Uterus (tissue), 4 donors: ENCODE measurements around the gene RMDN3. TPM values are rescaled to one million over a fixed set of nuclear protein-coding genes. Genes with fewer than 3 reads are reported as not detected.

ENCODE experiments used
- DNase-seq, 2 donors: peaks; one replicate each; pipeline ENCODE4 v3.0.0-alpha.2; 2019 to 2020
- H3K27ac ChIP-seq, 2 donors: fragments of 200-600 bp; sonication (generic); 1 replicate in 1 of 2; 2 replicates in 1 of 2; pipeline ENCODE4 v1.5.1; 2016 to 2018
- H3K27me3 ChIP-seq, 2 donors: fragments of 200-600 bp; sonication (generic); one replicate each; pipeline ENCODE4 v1.5.1; 2018 to 2019; ENCODE audit warnings: control low read depth in 1 of 2
- H3K36me3 ChIP-seq, 2 donors: fragments of 200-600 bp; sonication (generic); one replicate each; pipeline ENCODE4 v1.5.1; 2019; ENCODE audit warnings: control low read depth in 1 of 2
- H3K4me1 ChIP-seq, 2 donors: fragments of 200-600 bp; sonication (generic); one replicate each; pipeline ENCODE4 v1.5.1; 2018 to 2019; ENCODE audit warnings: control low read depth in 1 of 2
- H3K4me3 ChIP-seq, 2 donors: fragments of 200-600 bp; sonication (generic); 1 replicate in 1 of 2; 2 replicates in 1 of 2; pipeline ENCODE4 v1.5.1; 2018 to 2019; ENCODE audit warnings: mild to moderate bottlenecking in 1 of 2
- H3K9me3 ChIP-seq, 2 donors: fragments of 200-600 bp; sonication (generic); one replicate each; pipeline ENCODE4 v1.5.1; 2019; ENCODE audit warnings: control low read depth in 1 of 2
- CTCF ChIP-seq, 4 experiments: fragments of 200-600 bp in 2 of 4; fragments of 450-650 bp in 2 of 4; sonication (generic) in 2 of 4; IDR thresholded peaks; one replicate each; pipeline ENCODE4 v1.5.1; 2016 to 2019; ENCODE audit warnings: antibody characterized with exemption in 4 of 4, mild to moderate bottlenecking in 2 of 4, moderate library complexity in 1 of 4
- POLR2A ChIP-seq, 2 donors: fragments of 450-650 bp; IDR thresholded peaks; one replicate each; pipeline ENCODE4 v1.6.1; 2016; ENCODE audit warnings: antibody characterized with exemption in 2 of 2, mild to moderate bottlenecking in 1 of 2, moderate library complexity in 1 of 2
- intact Hi-C: fragments of 100-400 bp; cut with DNase I; formaldehyde crosslinking; loops from one replicate; pipeline ENCODE4 v1.15.1; 2023; ENCODE audit warnings: low total_unique reads
- total RNA-seq, 4 donors: library from RNA; depleted of rRNA in 3 of 4; stranded (reverse); fragments of >200 nt in 3 of 4; gene quantifications; one replicate each; pipeline versions ENCODE4 v1.1.0 to v1.2.4, GENCODE V29; 2014 to 2023
- donor health status: DM: yes; HTN: yes; CAD: no.

RMDN3 gene
- total RNA-seq, 4 donors from 2014 or later, result 6.4 to 27.0 (median 16.1) TPM

- H3K4me1 ChIP-seq, result no peaks in the 10 kb centered on the region
- H3K27me3 ChIP-seq, result no peaks in the 10 kb centered on the region
- no peak overlapping the region for H3K4me3 ChIP-seq
- no peak for DNase-seq
- H3K9me3 ChIP-seq, result no peaks in the 10 kb centered on the region
- no peak overlapping the region for H3K27ac ChIP-seq
- intact Hi-C loops, result no loop called here
- no peaks in the 10 kb centered on the region for H3K36me3 ChIP-seq
- no peak for TF ChIP-seq POLR2A (IDR thresholded peaks at IDR 0.05)
- TF ChIP-seq CTCF (IDR thresholded peaks at IDR 0.05), result no peak
Observed at GRCh38 chr15:40736575-40736974, 18.5 kb downstream of the RMDN3 start.

GRCh38 chr15:40731034-40731433, 24.0 kb downstream of the RMDN3 start:
- no peak for DNase-seq
- H3K27ac ChIP-seq, result no peak overlapping the region
- intact Hi-C loops, result no loop called here
- no peaks in the 10 kb centered on the region for H3K9me3 ChIP-seq
- H3K4me1 ChIP-seq, result no peaks in the 10 kb centered on the region
- no peaks in the 10 kb centered on the region for H3K27me3 ChIP-seq
- no peak overlapping the region for H3K4me3 ChIP-seq
- TF ChIP-seq CTCF (IDR thresholded peaks at IDR 0.05) (no peak), POLR2A (IDR thresholded peaks at IDR 0.05) (no peak)
- H3K36me3 ChIP-seq, result no peaks in the 10 kb centered on the region

DNA sequence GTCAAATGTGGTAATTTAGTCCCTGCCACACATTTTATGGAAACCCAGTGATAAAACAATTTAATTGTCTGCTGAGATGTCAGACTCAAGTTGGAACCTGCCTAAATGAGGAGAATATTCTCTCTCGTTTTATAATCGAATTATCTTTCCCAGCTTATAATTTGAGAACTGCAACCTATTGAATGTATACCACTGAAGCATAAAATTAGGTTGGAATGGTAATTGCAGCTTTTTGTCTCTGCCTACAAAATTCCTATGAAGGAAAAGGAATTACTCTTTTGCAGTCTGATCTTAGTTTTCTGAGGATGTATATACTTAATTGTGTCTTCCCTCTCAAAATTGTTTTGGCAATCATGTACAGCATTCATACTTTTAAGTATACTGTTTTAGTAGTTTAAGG, 31.1 kb downstream of the RMDN3 start:
- intact Hi-C loops, result no loop called here
- H3K27ac ChIP-seq, result no peak overlapping the region
- DNase-seq, result no peak
- TF ChIP-seq CTCF (IDR thresholded peaks at IDR 0.05) (no peak), POLR2A (IDR thresholded peaks at IDR 0.05) (no peak)
- H3K4me3 ChIP-seq, result no peak overlapping the region
- H3K36me3 ChIP-seq, result no peaks in the 10 kb centered on the region
- H3K9me3 ChIP-seq, result no peaks in the 10 kb centered on the region
- H3K27me3 ChIP-seq, result no peaks in the 10 kb centered on the region
- no peaks in the 10 kb centered on the region for H3K4me1 ChIP-seq

GRCh38 chr15:40722934-40723333, 32.1 kb downstream of the RMDN3 start:
- no peaks in the 10 kb centered on the region for H3K4me1 ChIP-seq
- no peaks in the 10 kb centered on the region for H3K27me3 ChIP-seq
- intact Hi-C loops, result no loop called here
- DNase-seq, result no peak
- TF ChIP-seq CTCF (IDR thresholded peaks at IDR 0.05) (no peak), POLR2A (IDR thresholded peaks at IDR 0.05) (no peak)
- H3K4me3 ChIP-seq, result no peak overlapping the region
- no peak overlapping the region for H3K27ac ChIP-seq
- H3K36me3 ChIP-seq, result no peaks in the 10 kb centered on the region
- no peaks in the 10 kb centered on the region for H3K9me3 ChIP-seq

DNA sequence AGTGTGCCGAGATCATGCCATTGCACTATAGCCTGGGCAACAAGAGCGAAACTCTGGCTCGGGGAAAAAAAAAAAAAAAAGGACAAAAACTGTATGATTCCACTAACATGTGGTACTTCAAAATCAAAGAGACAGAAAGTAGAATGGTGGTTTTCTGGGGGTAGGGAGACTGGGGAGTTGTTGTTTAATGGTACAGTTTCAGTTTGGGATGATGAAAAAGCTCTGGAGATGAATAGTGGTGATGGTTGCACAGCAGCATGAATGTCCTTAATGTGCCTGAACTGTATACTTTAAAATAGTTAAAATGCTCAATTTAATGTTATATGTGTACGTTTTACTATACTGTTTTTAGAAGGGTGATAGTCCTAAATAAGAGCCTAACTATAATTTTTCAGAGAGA, 32.7 kb downstream of the RMDN3 start:
- no peaks in the 10 kb centered on the region for H3K9me3 ChIP-seq
- H3K36me3 ChIP-seq, result no peaks in the 10 kb centered on the region
- intact Hi-C loops, result no loop called here
- no peaks in the 10 kb centered on the region for H3K27me3 ChIP-seq
- TF ChIP-seq POLR2A (IDR thresholded peaks at IDR 0.05) (no peak), CTCF (IDR thresholded peaks at IDR 0.05) (no peak)
- no peak for DNase-seq
- H3K27ac ChIP-seq, result no peak overlapping the region
- no peak overlapping the region for H3K4me3 ChIP-seq
- H3K4me1 ChIP-seq, result no peaks in the 10 kb centered on the region
